ENCODE measurements around the gene SCNN1G. TPM values are rescaled to one million over a fixed set of nuclear protein-coding genes. Genes with fewer than 3 reads are reported as not detected.

The SCNN1G gene
- total and polyA plus RNA-seq, 2 donors = 0.61 to 5.6 TPM

Other genes with a start within 250 kb of the SCNN1G start
- gene USP31, start 33.3 kb upstream of the SCNN1G start, total RNA-seq = 2.6 TPM
- 3.7 TPM for gene USP31, start 33.3 kb upstream of the SCNN1G start, polyA plus RNA-seq
- gene SCNN1B, start 119.6 kb downstream of the SCNN1G start, total RNA-seq = 0.28 TPM
- 4.8 TPM for gene SCNN1B, start 119.6 kb downstream of the SCNN1G start, polyA plus RNA-seq